Measurements from ENCODE around the gene ATM.
A peak's percentile ranks its signal among the peaks of the same experiment; 100 is the strongest.

The ATM gene

GRCh38 chr11:108221371-108221770 lies 1.5 kb upstream of the ATM start:
- TF ChIP-seq SNAI2 (CRISPR knock-in tag; IDR thresholded peaks at IDR 0.05) (no peak), GLIS3 (CRISPR knock-in tag; IDR thresholded peaks at IDR 0.05) (no peak), CSDC2 (CRISPR knock-in tag; IDR thresholded peaks at IDR 0.05) (no peak), PATZ1 (CRISPR knock-in tag; IDR thresholded peaks at IDR 0.05; ENCODE audit: borderline replicate concordance) (no peak), CREB5 (CRISPR knock-in tag; IDR thresholded peaks at IDR 0.05; ENCODE audit: low read depth) (no peak), TOX (CRISPR knock-in tag; IDR thresholded peaks at IDR 0.05; ENCODE audit: borderline replicate concordance) (no peak), ZNF70 (CRISPR knock-in tag; IDR thresholded peaks at IDR 0.05) (no peak), CSRNP3 (CRISPR knock-in tag; IDR thresholded peaks at IDR 0.05) (no peak), PPARA (CRISPR knock-in tag; IDR thresholded peaks at IDR 0.05; ENCODE audit: borderline replicate concordance) (no peak), ZFP3 (CRISPR knock-in tag; IDR thresholded peaks at IDR 0.05) (no peak)
- no peak for ATAC-seq

- peak; percentile 9 for ATAC-seq
- TF ChIP-seq ESRRG (CRISPR knock-in tag; IDR thresholded peaks at IDR 0.05) (no peak), TCF4 (CRISPR knock-in tag; IDR thresholded peaks at IDR 0.05; ENCODE audit: borderline replicate concordance) (no peak), POU6F1 (CRISPR knock-in tag; IDR thresholded peaks at IDR 0.05; ENCODE audit: borderline replicate concordance, low read depth) (no peak), CSDC2 (CRISPR knock-in tag; IDR thresholded peaks at IDR 0.05) (no peak), ARNTL (CRISPR knock-in tag; IDR thresholded peaks at IDR 0.05; ENCODE audit: borderline replicate concordance, low read depth) (no peak), RARB (CRISPR knock-in tag; IDR thresholded peaks at IDR 0.05) (no peak)
Observed at GRCh38 chr11:108221911-108222573, 825 bp upstream of the ATM start.

GRCh38 chr11:108223348-108224149 lies 682 bp downstream of the ATM start:
- ATAC-seq = peak; percentile 4
- TF ChIP-seq CSRNP3 (CRISPR knock-in tag; IDR thresholded peaks at IDR 0.05) = no peak
- TF ChIP-seq ARNTL (CRISPR knock-in tag; IDR thresholded peaks at IDR 0.05; ENCODE audit: borderline replicate concordance, low read depth) = no peak
- TF ChIP-seq SNAI2 (CRISPR knock-in tag; IDR thresholded peaks at IDR 0.05) = no peak
- no peak for TF ChIP-seq ESRRG (CRISPR knock-in tag; IDR thresholded peaks at IDR 0.05)
- TF ChIP-seq PATZ1 (CRISPR knock-in tag; IDR thresholded peaks at IDR 0.05; ENCODE audit: borderline replicate concordance) = no peak
- TF ChIP-seq ZNF565 (CRISPR knock-in tag; conservative IDR thresholded peaks at IDR 0.05; ENCODE audit: low read depth) = no peak
- no peak for TF ChIP-seq ZFP30 (CRISPR knock-in tag; IDR thresholded peaks at IDR 0.05)
- TF ChIP-seq BACH2 (CRISPR knock-in tag; IDR thresholded peaks at IDR 0.05; ENCODE audit: borderline replicate concordance) = no peak
- no peak for TF ChIP-seq POU6F1 (CRISPR knock-in tag; IDR thresholded peaks at IDR 0.05; ENCODE audit: borderline replicate concordance, low read depth)
- no peak for TF ChIP-seq GLIS3 (CRISPR knock-in tag; IDR thresholded peaks at IDR 0.05)
- no peak for TF ChIP-seq RARB (CRISPR knock-in tag; IDR thresholded peaks at IDR 0.05)
- TF ChIP-seq ZFP3 (CRISPR knock-in tag; IDR thresholded peaks at IDR 0.05) = no peak
- no peak for TF ChIP-seq CREB5 (CRISPR knock-in tag; IDR thresholded peaks at IDR 0.05; ENCODE audit: low read depth)

Measured in SK-N-SH treated with all-trans-retinoic acid at 6 μM for 48 hours (cell line).